WI38 (cell line): Measurements from ENCODE around the gene RBM11.
A peak's percentile ranks its signal among the peaks of the same experiment; 100 is the strongest.
"Not testable (repeated sequence)": the region's sequence is repeated elsewhere in the genome, so short reads cannot be mapped to it uniquely, and the experiment has no call there.

Source experiments
- H3K4me3 ChIP-seq: 2 replicates; pipeline ENCODE4 v1.5.1; 2011; ENCODE audit warnings: low read depth, mild to moderate bottlenecking, control low read depth, low read length
- TF ChIP-seq, protein P1 (sequence below): IDR thresholded peaks from 2 replicates; pipeline ENCODE4 v1.5.1; 2012; ENCODE audit warnings: low read depth, mild to moderate bottlenecking, control low read depth, low read length

The RBM11 gene, protein sequence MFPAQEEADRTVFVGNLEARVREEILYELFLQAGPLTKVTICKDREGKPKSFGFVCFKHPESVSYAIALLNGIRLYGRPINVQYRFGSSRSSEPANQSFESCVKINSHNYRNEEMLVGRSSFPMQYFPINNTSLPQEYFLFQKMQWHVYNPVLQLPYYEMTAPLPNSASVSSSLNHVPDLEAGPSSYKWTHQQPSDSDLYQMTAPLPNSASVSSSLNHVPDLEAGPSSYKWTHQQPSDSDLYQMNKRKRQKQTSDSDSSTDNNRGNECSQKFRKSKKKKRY

DNA sequence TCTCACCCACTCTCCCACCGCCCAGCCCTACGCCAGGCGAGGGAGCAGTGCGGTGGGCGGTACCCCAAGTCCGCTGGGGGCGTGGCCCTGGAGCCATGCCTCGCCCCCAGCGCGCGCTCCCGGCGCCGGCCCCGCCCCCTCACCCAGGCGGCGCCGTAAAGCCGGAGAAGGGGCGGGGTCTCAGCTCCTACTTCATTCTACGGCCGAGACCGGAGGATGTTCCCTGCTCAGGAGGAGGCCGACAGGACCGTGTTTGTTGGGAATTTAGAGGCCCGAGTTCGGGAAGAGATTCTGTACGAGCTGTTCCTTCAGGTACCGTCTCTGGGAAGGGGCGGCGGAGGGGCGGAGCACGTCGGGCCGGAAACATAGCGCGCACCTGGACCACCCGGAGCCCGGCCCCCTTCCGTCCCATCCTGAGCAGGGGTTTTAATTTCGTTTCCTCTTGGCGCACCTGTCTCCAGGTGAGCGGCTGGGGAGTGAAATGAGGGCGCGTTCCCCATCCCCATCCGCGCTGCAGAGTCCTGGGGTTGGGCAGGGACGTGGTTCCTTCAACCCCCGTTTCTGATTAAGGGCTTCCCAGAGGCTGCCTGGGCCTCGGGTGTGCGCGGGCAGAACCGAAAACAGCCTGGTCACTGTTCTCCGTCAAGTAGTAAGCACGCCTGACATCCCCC is at the start of gene RBM11:
TSS of gene RBM11 (plus strand) at position 187 of the 671 bp plus-strand sequence. CDS start at position 217, 30 bp downstream.
- TF ChIP-seq, protein P1, sequence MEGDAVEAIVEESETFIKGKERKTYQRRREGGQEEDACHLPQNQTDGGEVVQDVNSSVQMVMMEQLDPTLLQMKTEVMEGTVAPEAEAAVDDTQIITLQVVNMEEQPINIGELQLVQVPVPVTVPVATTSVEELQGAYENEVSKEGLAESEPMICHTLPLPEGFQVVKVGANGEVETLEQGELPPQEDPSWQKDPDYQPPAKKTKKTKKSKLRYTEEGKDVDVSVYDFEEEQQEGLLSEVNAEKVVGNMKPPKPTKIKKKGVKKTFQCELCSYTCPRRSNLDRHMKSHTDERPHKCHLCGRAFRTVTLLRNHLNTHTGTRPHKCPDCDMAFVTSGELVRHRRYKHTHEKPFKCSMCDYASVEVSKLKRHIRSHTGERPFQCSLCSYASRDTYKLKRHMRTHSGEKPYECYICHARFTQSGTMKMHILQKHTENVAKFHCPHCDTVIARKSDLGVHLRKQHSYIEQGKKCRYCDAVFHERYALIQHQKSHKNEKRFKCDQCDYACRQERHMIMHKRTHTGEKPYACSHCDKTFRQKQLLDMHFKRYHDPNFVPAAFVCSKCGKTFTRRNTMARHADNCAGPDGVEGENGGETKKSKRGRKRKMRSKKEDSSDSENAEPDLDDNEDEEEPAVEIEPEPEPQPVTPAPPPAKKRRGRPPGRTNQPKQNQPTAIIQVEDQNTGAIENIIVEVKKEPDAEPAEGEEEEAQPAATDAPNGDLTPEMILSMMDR: no peak
- H3K4me3 ChIP-seq: peak within 1 kb of the TSS; percentile 38

DNA sequence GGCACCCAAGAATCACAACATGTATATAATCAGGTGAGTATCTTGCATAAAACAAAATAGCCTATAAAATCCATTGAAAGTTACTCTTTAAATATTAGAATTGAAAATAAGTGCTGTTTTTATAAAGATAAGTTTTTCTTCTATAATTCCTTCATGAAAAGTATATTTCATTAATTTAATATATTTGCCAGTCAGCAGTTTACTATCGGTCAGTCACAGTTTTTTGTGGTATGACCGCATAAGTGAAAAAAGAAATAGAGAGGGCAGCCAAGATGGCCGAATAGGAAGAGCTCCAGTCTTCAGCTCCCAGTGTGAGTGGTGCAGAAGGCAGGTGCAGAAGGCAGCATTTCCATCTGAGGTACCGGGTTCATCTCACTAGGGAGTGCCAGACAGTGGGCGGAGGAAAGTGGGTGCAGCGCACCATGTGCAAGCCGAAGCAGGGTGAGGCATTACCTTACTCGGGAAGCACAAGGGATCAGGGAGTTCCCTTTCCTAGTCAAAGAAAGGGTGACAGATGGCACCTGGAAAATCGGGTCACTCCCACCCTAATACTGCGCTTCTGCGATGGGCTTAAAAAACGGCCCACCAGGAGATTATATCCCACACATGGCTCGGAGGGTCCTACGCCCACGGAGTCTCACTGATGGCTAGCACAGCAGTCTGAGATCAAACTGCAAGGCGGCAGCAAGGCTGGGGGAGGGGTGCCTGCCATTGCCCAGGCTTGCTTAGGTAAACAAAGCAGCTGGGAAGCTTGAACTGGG is 49.3 kb upstream of the RBM11 start:
- H3K4me3 ChIP-seq: not testable (repeated sequence)

DNA sequence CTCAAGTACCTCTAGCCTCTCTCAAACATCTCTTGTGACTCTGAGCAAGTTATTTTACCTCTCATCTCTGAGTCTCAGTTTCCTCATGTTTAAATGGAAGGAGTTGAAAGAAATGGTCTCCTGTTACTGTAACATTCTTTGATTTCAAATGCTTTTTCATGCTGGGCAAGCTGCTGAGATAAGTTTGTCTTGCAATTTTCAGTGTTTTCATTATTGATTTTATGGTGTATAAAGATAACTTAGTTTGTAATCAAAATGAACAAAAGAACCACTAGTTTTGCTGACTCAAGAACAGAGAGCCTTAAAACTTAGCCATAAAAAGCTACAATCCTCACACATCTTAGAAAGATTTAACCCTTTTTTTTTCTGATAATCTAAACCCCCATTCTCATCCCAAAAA is 9.7 kb upstream of the RBM11 start:
- TF ChIP-seq, protein P1: no peak

DNA sequence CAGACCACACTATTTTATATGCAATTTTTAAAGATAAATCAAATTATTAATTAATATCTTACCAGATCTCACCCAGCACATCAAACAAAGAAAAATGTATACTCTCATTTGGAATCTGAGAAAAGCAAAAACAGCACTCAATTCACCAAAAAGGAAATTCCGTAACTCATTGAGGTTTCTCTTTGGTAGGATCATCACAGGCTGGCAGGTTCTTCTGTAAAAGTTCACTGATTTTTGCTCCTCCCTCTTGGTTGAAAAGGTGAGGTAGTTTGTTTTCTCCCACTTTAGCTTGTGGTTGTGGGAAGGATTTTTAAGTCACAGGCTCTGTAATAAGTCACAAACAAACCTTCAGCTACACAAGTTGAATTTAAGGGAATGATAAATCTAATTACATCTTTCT is 5.2 kb upstream of the RBM11 start, which contains the start of gene LIPI:
TSS of gene LIPI (minus strand) at position 218 of the 400 bp plus-strand sequence. CDS start at position 108, 110 bp downstream.
- TF ChIP-seq, protein P1: no peak
- H3K4me3 ChIP-seq: no peak within 1 kb of the TSS

More for the DNA sequence above, 9.7 kb upstream of the RBM11 start:
- no peak overlapping the region for H3K4me3 ChIP-seq

DNA sequence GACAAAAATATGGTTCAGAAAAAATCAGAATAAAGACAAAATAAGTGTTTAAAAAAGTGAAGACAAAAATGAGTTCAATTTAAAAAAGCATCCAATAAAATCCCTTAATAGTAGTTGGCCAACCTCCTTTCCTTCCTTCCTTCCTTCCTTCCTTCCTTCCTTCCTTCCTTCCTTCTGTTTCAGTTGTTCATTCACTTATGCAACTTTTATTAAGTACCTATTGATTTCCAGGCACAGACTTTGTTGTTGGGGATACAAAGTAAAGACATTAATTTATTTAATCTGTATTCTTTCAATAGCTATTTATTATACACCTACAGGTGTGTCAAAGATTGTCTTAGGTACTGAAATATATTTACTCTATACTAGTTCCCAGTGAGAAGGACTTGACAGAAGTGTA is 2.8 kb upstream of the RBM11 start:
- TF ChIP-seq, protein P1: no peak
- H3K4me3 ChIP-seq: no peak overlapping the region

DNA sequence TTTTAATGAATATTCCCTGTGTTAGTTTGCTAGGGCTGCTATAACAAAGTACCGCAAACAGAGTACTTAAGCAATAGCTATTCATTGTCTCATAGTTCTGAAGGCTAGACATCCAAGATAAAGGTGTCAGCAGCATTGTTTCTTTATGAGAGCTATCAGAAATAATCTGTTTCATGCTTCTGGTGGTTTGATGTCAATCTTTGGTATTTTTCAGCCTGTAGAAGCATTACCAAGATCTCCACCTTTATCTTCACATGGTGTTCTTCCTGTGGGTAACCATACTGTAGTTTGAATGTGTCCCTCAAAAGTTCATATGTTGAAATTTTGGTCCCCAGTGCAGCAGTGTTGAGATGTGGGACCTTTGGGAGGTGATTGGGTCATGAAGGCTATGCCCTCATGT is 7.4 kb downstream of the RBM11 start:
- no peak overlapping the region for H3K4me3 ChIP-seq
- TF ChIP-seq, protein P1: no peak

DNA sequence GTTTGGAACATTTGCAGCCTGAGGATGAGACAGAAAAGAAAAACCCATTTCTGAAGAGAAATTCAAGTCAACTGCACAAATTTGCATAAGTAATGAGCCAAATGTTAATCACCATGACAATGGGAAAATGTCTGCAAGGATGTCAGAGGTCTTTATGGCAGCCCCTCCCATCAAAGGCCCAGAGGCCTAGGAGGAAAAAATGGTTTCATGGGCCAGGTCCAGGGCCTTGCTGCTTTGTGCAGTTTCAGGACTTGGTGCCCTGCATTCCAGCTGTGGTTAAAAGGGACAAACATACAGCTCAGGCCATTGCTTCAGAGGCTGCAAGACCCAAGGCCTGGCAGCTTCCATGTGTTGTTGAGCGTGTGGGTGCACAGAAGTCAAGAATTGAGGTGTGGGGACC is 13.4 kb downstream of the RBM11 start:
- TF ChIP-seq, protein P1: no peak
- H3K4me3 ChIP-seq: no peak overlapping the region
